ENCODE data around the gene CFH.

DNA sequence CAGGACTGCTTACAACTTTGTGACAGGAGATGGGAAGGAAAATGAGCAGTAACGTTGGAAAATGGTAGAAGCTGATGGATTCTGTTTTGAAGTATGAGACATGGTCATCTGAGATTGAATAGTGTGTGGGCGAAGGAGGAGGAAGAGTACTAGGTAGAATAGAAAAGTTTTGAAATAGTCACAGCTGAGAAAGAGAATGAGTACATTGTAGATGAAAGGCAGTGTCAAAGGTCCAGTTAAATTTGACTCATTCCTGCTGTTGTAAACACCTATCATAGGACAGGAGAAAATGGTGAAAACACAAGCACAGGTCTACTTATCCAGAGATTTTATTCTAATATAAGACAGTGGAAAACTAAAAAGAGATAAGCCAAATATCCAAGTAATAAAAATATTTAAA lies 66.0 kb downstream of the CFH start:
- TF ChIP-seq, protein P1, sequence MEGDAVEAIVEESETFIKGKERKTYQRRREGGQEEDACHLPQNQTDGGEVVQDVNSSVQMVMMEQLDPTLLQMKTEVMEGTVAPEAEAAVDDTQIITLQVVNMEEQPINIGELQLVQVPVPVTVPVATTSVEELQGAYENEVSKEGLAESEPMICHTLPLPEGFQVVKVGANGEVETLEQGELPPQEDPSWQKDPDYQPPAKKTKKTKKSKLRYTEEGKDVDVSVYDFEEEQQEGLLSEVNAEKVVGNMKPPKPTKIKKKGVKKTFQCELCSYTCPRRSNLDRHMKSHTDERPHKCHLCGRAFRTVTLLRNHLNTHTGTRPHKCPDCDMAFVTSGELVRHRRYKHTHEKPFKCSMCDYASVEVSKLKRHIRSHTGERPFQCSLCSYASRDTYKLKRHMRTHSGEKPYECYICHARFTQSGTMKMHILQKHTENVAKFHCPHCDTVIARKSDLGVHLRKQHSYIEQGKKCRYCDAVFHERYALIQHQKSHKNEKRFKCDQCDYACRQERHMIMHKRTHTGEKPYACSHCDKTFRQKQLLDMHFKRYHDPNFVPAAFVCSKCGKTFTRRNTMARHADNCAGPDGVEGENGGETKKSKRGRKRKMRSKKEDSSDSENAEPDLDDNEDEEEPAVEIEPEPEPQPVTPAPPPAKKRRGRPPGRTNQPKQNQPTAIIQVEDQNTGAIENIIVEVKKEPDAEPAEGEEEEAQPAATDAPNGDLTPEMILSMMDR (IDR thresholded peaks at IDR 0.05): no peak
- TF ChIP-seq POLR2A (IDR thresholded peaks at IDR 0.05): no peak

All from uterus (tissue), 2 donors.